HG03045 (cell line): ENCODE measurements around the gene PLAU.
"Not testable (repeated sequence)": the region's sequence is repeated elsewhere in the genome, so short reads cannot be mapped to it uniquely, and the experiment has no call there.

Source experiments
- ATAC-seq: cut with Tn5 transposase; IDR thresholded peaks from one replicate; pipeline ENCODE4 v1.9.1; 2021; ENCODE audit warnings: mild to moderate bottlenecking, moderate library complexity; ENCODE audit not compliant: unreplicated experiment

Gene PLAU

DNA sequence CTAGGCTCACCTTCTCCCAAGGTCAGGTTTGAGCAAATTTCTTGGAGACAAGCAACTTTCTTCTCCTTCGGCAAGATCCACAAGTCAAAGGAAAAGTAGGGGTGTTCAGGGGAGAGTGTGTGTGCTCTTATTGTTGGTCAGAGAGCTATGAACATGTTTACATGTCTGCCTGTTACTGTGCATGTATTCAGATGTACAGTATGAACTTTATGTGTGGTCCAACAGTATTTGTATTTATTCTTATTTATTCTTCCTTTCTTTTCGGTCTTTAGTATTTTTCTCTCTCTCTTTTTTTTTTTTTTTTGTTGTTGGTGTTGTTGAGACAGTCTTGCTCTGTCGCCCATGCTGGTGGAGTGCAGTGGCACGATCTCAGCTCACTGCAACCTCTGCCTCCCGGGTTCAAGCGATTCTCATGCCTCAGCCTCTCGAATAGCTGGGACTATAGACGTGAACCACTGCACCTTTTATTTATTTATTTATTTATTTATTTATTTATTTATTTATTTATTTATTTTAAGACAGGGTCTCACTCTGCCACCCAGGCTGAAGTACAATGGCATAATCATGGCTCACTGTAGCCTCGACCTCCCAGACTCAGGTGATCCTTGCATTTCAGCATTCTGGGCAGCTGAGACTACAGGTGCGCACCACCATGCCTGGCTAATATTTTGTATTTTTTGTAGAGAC lies 38.2 kb downstream of the PLAU start:
- ATAC-seq = no peak

DNA sequence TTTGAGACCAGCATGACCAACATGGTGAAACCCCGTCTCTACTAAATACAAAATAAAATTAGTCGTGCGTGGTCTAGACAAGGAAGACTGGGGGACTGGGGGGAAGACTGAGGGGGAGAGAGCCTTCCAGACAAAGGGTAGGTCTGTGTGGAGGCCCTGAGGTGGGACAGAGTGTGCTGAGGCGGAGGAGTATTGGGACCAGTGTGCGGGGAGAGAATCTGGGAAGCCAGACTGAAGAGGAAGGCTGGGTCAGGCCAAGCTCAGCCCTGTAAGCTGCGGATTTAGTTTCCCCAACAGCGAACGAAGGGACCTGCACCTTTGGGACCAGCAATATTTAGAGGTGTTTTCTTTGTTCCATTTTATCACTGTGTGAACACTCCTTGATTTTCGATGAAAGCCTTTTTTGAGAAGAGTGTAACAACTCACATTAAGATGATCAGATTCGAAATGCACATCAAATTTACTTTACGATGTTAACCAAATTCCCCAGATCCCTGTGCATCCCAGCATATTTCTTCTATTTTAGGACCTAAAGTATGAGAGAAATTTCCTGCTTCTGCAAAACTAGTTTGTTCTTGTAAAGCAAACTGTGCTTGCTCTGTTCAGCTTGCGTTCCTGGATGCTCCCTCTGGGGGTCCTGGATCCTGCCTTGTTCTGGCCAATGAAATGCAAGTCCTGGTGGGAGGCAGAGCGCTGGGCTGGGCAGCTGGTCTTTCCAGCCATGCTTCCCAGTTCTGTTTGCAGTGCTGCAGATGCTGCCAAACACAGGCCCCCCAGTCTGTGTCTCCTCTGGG lies 39.4 kb downstream of the PLAU start:
- ATAC-seq = no peak

DNA sequence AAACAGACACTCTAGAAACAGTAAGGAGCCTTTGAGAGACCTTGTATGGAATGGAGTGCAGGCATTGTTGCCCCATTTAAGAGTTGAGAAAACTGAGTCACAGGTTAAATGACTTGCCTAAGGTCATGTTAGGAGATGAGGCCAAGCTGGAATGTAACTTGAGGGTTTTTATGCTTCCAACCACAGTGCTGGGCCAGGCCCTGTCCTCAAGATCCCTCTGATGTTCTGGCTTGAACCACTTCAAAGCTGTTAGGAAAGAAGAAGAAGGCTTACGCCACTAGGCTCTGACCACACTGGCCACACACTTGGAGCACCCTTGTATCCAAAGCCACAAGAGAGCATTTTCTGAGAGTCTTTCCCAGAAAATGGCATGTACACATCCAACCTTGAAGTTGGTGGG lies 42.7 kb downstream of the PLAU start:
- ATAC-seq = no peak

GRCh38 chr10:73954737-73955136 lies 43.8 kb downstream of the PLAU start:
- no peak for ATAC-seq

DNA sequence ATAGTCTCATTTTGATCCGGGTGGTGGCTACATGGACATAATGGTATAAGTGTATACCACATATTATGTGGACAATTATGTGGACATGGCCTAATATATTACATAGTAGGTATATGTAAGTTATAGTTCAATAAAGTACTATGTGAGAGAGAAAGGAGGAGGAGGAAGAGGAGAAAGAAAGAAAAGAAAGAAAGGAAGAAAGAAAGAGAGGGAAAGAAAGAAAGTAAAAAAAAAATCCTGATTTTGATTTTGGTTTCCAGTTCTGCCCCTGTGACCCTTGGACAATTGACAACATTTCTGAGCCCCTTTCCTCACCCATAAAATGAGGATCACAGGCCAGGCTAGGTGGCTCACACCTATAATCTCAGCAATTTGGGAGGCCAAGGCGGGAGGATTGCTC lies 44.8 kb downstream of the PLAU start:
- no peak for ATAC-seq

DNA sequence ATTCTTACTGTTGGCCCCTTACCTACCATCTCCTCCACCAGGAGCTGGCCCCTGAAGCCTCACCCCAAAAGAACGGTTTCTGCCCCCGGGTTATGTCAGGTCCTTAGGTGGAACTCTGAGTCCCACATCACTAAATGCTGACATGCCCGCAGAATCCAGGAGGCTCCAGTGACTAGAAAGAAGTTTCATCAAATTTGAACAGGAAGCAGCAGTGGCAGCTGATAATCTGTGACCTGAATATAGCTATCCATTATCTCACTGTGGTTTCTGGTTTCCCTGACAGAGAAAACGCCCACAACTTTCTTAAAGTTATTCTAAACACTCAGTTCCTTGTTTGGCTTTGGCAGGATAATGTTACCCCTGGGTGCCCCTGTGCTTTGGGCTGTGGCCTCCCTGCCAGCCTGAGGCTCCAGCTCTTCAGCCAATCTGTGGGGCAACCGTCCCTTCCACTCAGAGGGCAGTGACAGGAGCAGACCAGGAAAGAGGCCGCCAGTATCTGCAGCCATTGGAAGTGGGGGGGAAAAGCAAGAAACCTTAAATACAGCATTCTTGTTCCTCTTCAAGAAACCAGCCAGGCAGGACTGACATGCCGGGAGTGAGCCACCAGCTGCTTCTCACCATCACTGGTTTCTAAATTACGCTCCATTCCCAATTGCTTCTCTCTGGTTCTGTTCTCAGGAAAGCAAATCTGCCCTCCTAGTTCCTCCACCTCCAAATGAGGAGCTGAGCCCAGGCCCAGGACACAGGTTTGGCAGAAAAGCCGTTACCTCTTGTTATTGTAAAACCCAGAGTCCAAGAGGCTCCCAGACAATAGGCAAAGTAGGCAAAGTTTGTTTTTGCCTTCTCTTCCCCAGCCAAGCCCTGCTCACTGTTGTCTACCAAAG lies 45.8 kb downstream of the PLAU start:
- ATAC-seq = peak; percentile 36

GRCh38 chr10:73959484-73960243 lies 48.7 kb downstream of the PLAU start:
- ATAC-seq = peak; percentile 43

DNA sequence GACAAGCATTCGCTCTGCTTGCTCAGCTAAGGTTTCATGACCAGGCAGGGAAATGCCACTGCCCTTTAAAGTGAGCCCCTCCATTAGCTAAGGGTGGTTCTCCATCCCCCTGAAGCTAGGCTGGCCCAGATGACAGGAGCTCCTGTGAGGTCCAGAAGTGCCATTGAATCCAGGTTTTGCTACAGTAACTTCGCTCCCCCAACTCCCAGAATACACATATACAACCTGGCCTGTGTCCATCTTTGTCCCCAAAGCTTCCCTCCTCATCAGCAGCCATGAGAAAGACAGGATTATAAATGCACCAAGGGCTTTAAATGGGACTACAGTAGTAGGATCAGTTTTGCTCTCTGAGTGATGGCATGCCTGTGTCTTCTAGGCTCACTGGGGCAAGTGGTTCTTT lies 51.5 kb downstream of the PLAU start:
- no peak for ATAC-seq

DNA sequence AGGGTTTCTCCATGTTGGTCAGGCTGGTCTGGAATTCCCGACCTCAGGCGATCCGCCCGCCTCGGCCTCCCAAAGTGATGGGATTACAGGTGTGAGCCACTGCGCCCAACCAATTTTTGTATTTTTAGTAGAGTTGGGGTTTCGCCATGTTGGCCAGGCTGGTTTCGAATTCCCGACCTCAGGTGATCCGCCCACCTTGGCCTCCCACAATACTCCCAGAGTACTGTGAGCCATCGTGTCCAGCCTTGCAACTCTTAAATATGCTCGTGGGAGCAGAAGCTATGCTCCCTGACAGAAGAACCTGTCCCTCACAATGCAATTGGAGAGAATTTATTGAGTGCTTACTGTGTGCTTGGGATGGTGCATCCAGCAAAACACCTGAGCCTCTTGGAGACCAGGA lies 52.6 kb downstream of the PLAU start:
- ATAC-seq = not testable (repeated sequence)

DNA sequence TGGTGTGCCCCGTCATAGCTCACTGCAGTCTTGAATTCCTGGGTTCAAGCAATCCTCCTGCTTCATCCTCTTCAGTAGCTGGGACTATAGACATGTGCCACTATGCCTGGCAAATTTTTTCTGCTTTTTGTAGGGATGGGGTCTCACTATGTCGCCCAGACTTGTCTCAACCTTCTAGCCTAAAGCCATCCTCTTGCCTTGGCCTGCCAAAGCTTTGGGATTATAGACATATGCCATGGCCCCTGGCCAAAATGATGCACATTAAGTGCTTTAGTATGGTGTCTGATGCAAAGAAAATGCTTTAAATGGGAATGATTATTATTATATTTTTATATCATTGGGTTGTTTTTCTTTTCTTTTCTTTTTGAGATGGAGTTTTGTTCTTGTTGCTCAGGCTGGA lies 53.8 kb downstream of the PLAU start:
- ATAC-seq = no peak

GRCh38 chr10:73965267-73965889 lies 54.4 kb downstream of the PLAU start:
- not testable (repeated sequence) for ATAC-seq

GRCh38 chr10:73965890-73966768 lies 55.2 kb downstream of the PLAU start:
- ATAC-seq = no peak

DNA sequence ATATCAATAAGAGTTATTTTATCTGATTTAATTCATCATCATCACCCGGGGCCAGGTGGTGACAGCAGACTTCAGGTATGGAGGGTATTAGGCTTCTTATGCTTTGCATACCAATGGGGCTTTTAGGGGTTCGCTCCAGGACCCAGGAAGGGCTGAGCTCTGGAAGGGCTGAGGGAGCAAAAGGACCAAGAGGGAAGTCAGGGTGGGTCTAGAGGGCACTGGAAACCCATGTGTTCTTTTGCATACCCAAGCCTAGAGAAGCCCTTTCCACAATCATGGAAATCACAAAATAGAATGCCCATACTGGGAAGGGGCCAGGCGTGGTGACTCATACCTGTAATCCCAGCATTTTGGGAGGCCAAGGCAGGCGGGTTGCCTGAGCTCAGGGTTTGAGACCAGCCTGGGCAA lies 56.1 kb downstream of the PLAU start:
- ATAC-seq = no peak
